Measurements from ENCODE around the gene DSC3. TPM values are rescaled to one million over a fixed set of nuclear protein-coding genes. Genes with fewer than 3 reads are reported as not detected.

The DSC3 gene
- total RNA-seq, 2 donors from 2014 or later = 3.0 to 12.9 TPM

GRCh38 chr18:31061945-31062344, 19.4 kb upstream of the DSC3 start:
- TF ChIP-seq, protein P1, sequence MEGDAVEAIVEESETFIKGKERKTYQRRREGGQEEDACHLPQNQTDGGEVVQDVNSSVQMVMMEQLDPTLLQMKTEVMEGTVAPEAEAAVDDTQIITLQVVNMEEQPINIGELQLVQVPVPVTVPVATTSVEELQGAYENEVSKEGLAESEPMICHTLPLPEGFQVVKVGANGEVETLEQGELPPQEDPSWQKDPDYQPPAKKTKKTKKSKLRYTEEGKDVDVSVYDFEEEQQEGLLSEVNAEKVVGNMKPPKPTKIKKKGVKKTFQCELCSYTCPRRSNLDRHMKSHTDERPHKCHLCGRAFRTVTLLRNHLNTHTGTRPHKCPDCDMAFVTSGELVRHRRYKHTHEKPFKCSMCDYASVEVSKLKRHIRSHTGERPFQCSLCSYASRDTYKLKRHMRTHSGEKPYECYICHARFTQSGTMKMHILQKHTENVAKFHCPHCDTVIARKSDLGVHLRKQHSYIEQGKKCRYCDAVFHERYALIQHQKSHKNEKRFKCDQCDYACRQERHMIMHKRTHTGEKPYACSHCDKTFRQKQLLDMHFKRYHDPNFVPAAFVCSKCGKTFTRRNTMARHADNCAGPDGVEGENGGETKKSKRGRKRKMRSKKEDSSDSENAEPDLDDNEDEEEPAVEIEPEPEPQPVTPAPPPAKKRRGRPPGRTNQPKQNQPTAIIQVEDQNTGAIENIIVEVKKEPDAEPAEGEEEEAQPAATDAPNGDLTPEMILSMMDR (IDR thresholded peaks at IDR 0.05) = no peak
- Histone ChIP-seq H3K4me3 (no peak overlapping the region), H3K9me3 (no peaks in the 10 kb centered on the region), H3K4me1 (ENCODE audit: control insufficient read depth in 1 of 2, low read depth in 2 of 2) (no peaks in the 10 kb centered on the region), H3K27me3 (replicated peaks; ENCODE audit: insufficient read depth) (no peaks in the 10 kb centered on the region), H3K27ac (no peak overlapping the region), H3K36me3 (no peaks in the 10 kb centered on the region)
- DNase-seq (ENCODE audit: low spot score) = no peak
- no peak for ATAC-seq (ENCODE audit: insufficient number of reproducible peaks, low FRiP score, low read depth)

DNA sequence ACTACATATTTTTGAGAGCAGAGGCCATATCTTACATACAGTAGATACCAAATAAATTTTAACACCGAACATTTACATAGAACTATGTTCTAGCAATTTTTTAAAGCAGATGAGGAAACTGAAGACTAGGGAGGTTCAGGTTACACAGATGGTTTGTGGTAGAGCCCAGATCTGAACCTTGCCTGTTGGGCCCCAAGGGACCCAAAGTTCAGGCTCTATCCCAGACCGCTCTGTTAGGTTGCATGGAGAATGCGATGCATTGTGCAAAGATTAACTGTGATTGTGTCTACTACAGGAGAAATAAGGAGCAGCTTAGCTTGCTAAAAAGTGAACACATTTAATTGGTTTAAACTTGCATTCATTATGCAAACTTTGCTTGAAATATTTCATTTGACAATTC, 16.4 kb upstream of the DSC3 start:
- no peaks in the 10 kb centered on the region for H3K4me1 ChIP-seq (ENCODE audit: control insufficient read depth in 1 of 2, low read depth in 2 of 2)
- DNase-seq (ENCODE audit: low spot score) (no peak), ATAC-seq (ENCODE audit: insufficient number of reproducible peaks, low FRiP score, low read depth) (no peak)

DNA sequence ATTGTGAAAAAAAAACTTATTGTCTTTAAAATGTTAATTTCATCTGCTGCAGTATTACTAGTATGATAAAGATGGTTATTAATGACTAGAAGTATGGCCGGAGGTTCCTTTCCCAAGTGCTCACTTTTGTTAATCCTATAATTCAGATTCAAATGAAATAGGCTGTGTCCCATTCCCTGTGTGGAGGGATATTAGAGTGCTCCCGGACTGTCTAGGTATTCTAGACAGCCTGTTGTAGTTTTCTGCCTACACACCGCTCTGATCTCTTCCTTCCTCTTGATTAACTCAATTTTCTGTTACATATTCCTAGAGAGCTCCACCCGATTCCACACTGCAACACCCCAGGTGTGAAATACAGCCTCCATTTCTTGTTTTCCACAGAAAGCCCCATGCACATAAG, 15.4 kb upstream of the DSC3 start:
- TF ChIP-seq, protein P1 (IDR thresholded peaks at IDR 0.05) = no peak
- no peaks in the 10 kb centered on the region for H3K27me3 ChIP-seq (replicated peaks; ENCODE audit: insufficient read depth)
- ATAC-seq (ENCODE audit: insufficient number of reproducible peaks, low FRiP score, low read depth) = no peak

More for the DNA sequence above, 16.4 kb upstream of the DSC3 start:
- Histone ChIP-seq H3K27me3 (replicated peaks; ENCODE audit: insufficient read depth) (no peaks in the 10 kb centered on the region), H3K9me3 (no peaks in the 10 kb centered on the region), H3K4me3 (no peak overlapping the region), H3K27ac (no peak overlapping the region), H3K36me3 (no peaks in the 10 kb centered on the region)
- TF ChIP-seq, protein P1 (IDR thresholded peaks at IDR 0.05) = no peak

DNA sequence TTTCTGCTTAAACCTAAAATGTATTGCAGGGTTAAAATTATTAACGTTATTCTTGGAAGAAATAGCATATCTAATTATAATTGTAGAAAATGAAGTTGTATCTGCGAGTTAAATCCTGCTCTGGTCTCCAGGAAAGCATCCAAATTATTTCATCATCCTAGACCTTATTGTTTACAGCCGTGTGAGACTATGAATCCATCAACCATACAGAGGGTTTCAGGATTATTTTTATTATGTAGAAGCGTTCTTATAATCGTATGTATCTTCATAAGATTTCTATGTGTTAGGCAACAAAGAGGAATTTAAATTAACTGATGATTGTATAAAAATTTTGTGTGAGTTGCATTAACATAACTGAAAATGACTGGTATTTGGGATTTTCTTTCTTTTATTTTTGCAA, 14.5 kb upstream of the DSC3 start:
- H3K27ac ChIP-seq = no peak overlapping the region
- H3K36me3 ChIP-seq = no peaks in the 10 kb centered on the region
- no peaks in the 10 kb centered on the region for H3K9me3 ChIP-seq
- no peaks in the 10 kb centered on the region for H3K27me3 ChIP-seq (replicated peaks; ENCODE audit: insufficient read depth)
- TF ChIP-seq, protein P1 (IDR thresholded peaks at IDR 0.05) = no peak
- no peak for DNase-seq (ENCODE audit: low spot score)
- no peaks in the 10 kb centered on the region for H3K4me1 ChIP-seq (ENCODE audit: control insufficient read depth in 1 of 2, low read depth in 2 of 2)
- no peak overlapping the region for H3K4me3 ChIP-seq
- no peak for ATAC-seq (ENCODE audit: insufficient number of reproducible peaks, low FRiP score, low read depth)

More for the DNA sequence above, 15.4 kb upstream of the DSC3 start:
- no peak overlapping the region for H3K27ac ChIP-seq
- no peak for DNase-seq (ENCODE audit: low spot score)
- no peak overlapping the region for H3K4me3 ChIP-seq
- no peaks in the 10 kb centered on the region for H3K9me3 ChIP-seq
- H3K4me1 ChIP-seq (ENCODE audit: control insufficient read depth in 1 of 2, low read depth in 2 of 2) = no peaks in the 10 kb centered on the region
- H3K36me3 ChIP-seq = no peaks in the 10 kb centered on the region

DNA sequence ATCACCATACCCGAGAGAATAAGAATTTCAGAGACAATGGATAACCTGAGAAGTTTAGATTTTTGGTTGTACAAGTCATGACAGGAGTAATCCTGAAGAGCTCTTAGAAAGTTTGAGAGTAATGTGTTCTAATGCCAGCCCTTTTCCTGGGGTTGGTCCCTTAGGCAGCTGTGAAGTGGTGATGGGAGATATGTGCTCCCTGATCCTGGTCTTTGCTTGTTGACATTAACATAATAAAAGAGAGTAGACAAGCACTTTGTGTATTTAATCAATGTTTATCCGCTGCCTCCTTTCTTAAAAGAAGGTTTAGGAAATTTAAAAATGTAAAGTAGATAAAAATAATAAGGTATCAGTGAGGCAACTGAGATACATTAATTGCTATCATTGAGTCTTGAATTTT, 13.8 kb upstream of the DSC3 start:
- H3K9me3 ChIP-seq = no peaks in the 10 kb centered on the region
- DNase-seq (ENCODE audit: low spot score) (no peak), ATAC-seq (ENCODE audit: insufficient number of reproducible peaks, low FRiP score, low read depth) (no peak)
- H3K36me3 ChIP-seq = no peaks in the 10 kb centered on the region
- no peak overlapping the region for H3K27ac ChIP-seq
- H3K27me3 ChIP-seq (replicated peaks; ENCODE audit: insufficient read depth) = no peaks in the 10 kb centered on the region
- TF ChIP-seq, protein P1 (IDR thresholded peaks at IDR 0.05) = no peak
- no peaks in the 10 kb centered on the region for H3K4me1 ChIP-seq (ENCODE audit: control insufficient read depth in 1 of 2, low read depth in 2 of 2)
- H3K4me3 ChIP-seq = no peak overlapping the region
